HCT116 (cell line): ENCODE measurements around the gene PCSK2. TPM values are rescaled to one million over a fixed set of nuclear protein-coding genes. Genes with fewer than 3 reads are reported as not detected.

ENCODE experiments used
- ATAC-seq: fragments of 200-7000 bp; cut with Tn5 transposase; 2 replicates; pipeline ENCODE4 v1.9.1; 2020; ENCODE audit warnings: mild to moderate bottlenecking, moderate library complexity
- BruUV-seq: library from RNA; stranded (reverse); fragments of 400-500 nt; replicated peaks from 2 replicates; lab custom pipeline; 2021; lab: Mats Ljungman, UMichigan
- CTCF ChIA-PET: fragments of 300-600 bp; sonication (Branson Sonifier 250); formaldehyde crosslinking; loops from one replicate; lab custom pipeline; 2021; ENCODE audit warnings: antibody characterized with exemption; lab: Charles Lee
- POLR2A ChIA-PET: fragments of 300-600, 350-600 bp; sonication (Branson Sonifier 250); formaldehyde crosslinking; loops from one replicate; lab custom pipeline; 2021; ENCODE audit warnings: antibody characterized with exemption; lab: Charles Lee
- RAD21 ChIA-PET, 2 experiments: fragments of 300-600 bp; sonication (Branson Sonifier 250); formaldehyde crosslinking; loops; one replicate each; lab custom pipeline; 2023; ENCODE audit warnings: low total read pairs in 2 of 2; ENCODE audit not compliant: uncharacterized antibody in 2 of 2, unreplicated experiment in 2 of 2, low non-redundant PET in 1 of 2; lab: Charles Lee
- DNase-seq: peaks from one replicate; pipeline ENCODE4 v3.0.0-alpha.2; 2010; ENCODE audit warnings: low read depth, low spot score
- H2AFZ ChIP-seq: fragments of 200-600 bp; shearing (Covaris generic), sonication (generic); 2 replicates; pipeline ENCODE4 v1.6.1; 2017; ENCODE audit warnings: low read depth, mixed run types, mixed read lengths, antibody characterized with exemption, low read length; ENCODE audit not compliant: poor library complexity, severe bottlenecking
- H3K27ac ChIP-seq: 2 replicates; pipeline ENCODE4 v1.5.1; 2012; ENCODE audit warnings: low read depth, low read length
- H3K27me3 ChIP-seq: fragments of 200-600 bp; sonication (generic); 2 replicates; pipeline ENCODE4 v1.6.1; 2016; ENCODE audit warnings: mixed run types, low read length, mixed read lengths; ENCODE audit not compliant: insufficient read depth
- H3K36me3 ChIP-seq, 2 experiments: fragments of 200-500 bp in 1 of 2; fragments of 200-600 bp in 1 of 2; sonication (Bioruptor generic) in 1 of 2; sonication (generic) in 1 of 2; 2 replicates each; pipeline versions ENCODE4 v1.5.1 to v1.6.1; 2014 to 2016; ENCODE audit warnings: low read length in 2 of 2, inconsistent platforms in 1 of 2, mixed read lengths in 1 of 2, mixed run types in 1 of 2; ENCODE audit not compliant: insufficient read depth in 2 of 2, control insufficient read depth in 1 of 2
- H3K4me1 ChIP-seq, 2 experiments: fragments of 200-600 bp in 1 of 2; sonication (generic) in 1 of 2; 2 replicates each; pipeline versions ENCODE4 v1.5.1 to v1.6.1; 2012 to 2017; ENCODE audit warnings: low read length in 2 of 2, inconsistent platforms in 1 of 2, mild to moderate bottlenecking in 1 of 2, mixed read lengths in 1 of 2, mixed run types in 1 of 2, moderate library complexity in 1 of 2; ENCODE audit not compliant: insufficient read depth in 2 of 2, control insufficient read depth in 1 of 2
- H3K4me2 ChIP-seq: fragments of 200-600 bp; sonication (generic); 2 replicates; pipeline ENCODE4 v1.6.1; 2017; ENCODE audit warnings: mixed run types, low read length, mixed read lengths
- H3K4me3 ChIP-seq, 2 experiments: fragments of 200-600 bp in 1 of 2; sonication (generic) in 1 of 2; replicated peaks in 1 of 2; 2 replicates each; pipeline ENCODE4 v1.5.1; 2011 to 2016; ENCODE audit warnings: low read length in 2 of 2, control low read depth in 1 of 2, low read depth in 1 of 2, mild to moderate bottlenecking in 1 of 2, mixed read lengths in 1 of 2, mixed run types in 1 of 2
- H3K79me2 ChIP-seq: fragments of 200-600 bp; sonication (generic); 2 replicates; pipeline ENCODE4 v1.6.1; 2017; ENCODE audit warnings: mild to moderate bottlenecking, mixed run types, low read length, moderate library complexity, mixed read lengths; ENCODE audit not compliant: insufficient read depth
- H3K9ac ChIP-seq: fragments of 200-600 bp; sonication (generic); 2 replicates; pipeline ENCODE4 v1.6.1; 2016; ENCODE audit warnings: low read length, mixed read lengths
- H3K9me2 ChIP-seq: fragments of 200-600 bp; sonication (generic), shearing (Covaris generic); 2 replicates; pipeline ENCODE4 v1.6.1; 2017; ENCODE audit warnings: mixed run types, mild to moderate bottlenecking, moderate library complexity; ENCODE audit not compliant: insufficient read depth
- H3K9me3 ChIP-seq, 2 experiments: fragments of 200-500 bp in 1 of 2; fragments of 200-600 bp in 1 of 2; sonication (Bioruptor generic) in 1 of 2; sonication (generic) in 1 of 2; 2 replicates each; pipeline ENCODE4 v1.6.1; 2014 to 2017; ENCODE audit warnings: low read length in 2 of 2, mixed read lengths in 2 of 2, inconsistent platforms in 1 of 2, low read depth in 1 of 2, mild to moderate bottlenecking in 1 of 2, mixed run types in 1 of 2, moderate library complexity in 1 of 2; ENCODE audit not compliant: control insufficient read depth in 1 of 2, insufficient read depth in 1 of 2
- H4K20me1 ChIP-seq: fragments of 200-600 bp; sonication (generic), shearing (Covaris generic); 2 replicates; pipeline ENCODE4 v1.6.1; 2017; ENCODE audit warnings: mixed run types, mild to moderate bottlenecking, moderate library complexity; ENCODE audit not compliant: insufficient read depth
- ATF3 ChIP-seq: IDR thresholded peaks from 2 replicates; pipeline ENCODE4 v1.6.1; 2012
- CBX3 ChIP-seq: IDR thresholded peaks from 2 replicates; pipeline ENCODE4 v1.6.1; 2012; ENCODE audit warnings: low read depth
- CTCF ChIP-seq, 3 experiments: fragments of 200-600 bp in 1 of 3; sonication (generic) in 1 of 3; IDR thresholded peaks in 2 of 3; conservative IDR thresholded peaks in 1 of 3; 2 replicates each; pipeline ENCODE4 v1.5.1; 2012 to 2017; ENCODE audit warnings: low read depth in 2 of 3, low read length in 2 of 3, antibody characterized with exemption in 1 of 3, borderline replicate concordance in 1 of 3, control low read depth in 1 of 3, mild to moderate bottlenecking in 1 of 3, mixed read lengths in 1 of 3, mixed run types in 1 of 3, moderate library complexity in 1 of 3; ENCODE audit not compliant: insufficient read depth in 1 of 3
- EGR1 ChIP-seq: IDR thresholded peaks from 2 replicates; pipeline ENCODE4 v1.6.1; 2012; ENCODE audit warnings: low read depth
- ELF1 ChIP-seq: IDR thresholded peaks from 2 replicates; pipeline ENCODE4 v1.6.1; 2012; ENCODE audit warnings: low read depth, borderline replicate concordance
- EZH2 ChIP-seq: fragments of 200-600 bp; sonication (generic); IDR thresholded peaks from 2 replicates; pipeline ENCODE4 v1.6.1; 2017; ENCODE audit warnings: antibody characterized with exemption, mixed run types
- EZH2phosphoT487 ChIP-seq: fragments of 200-600 bp; IDR thresholded peaks from 2 replicates; pipeline ENCODE4 v1.6.1; 2018; ENCODE audit warnings: antibody characterized with exemption, borderline replicate concordance
- FOSL1 ChIP-seq: IDR thresholded peaks from 2 replicates; pipeline ENCODE4 v1.6.1; 2012; ENCODE audit warnings: low read depth
- RAD21 ChIP-seq: IDR thresholded peaks from 2 replicates; pipeline ENCODE4 v1.6.1; 2012; ENCODE audit warnings: low read depth, mild to moderate bottlenecking
- SRF ChIP-seq: IDR thresholded peaks from 2 replicates; pipeline ENCODE4 v1.6.1; 2012; ENCODE audit warnings: low read depth
- TCF7L2 ChIP-seq: IDR thresholded peaks from 2 replicates; pipeline ENCODE4 v1.7.0; 2011; ENCODE audit warnings: borderline replicate concordance, inconsistent platforms; ENCODE audit not compliant: insufficient read depth, insufficient read length; ENCODE audit errors: extremely low read depth
- ZBTB33 ChIP-seq: IDR thresholded peaks from 2 replicates; pipeline ENCODE4 v1.6.1; 2011; ENCODE audit warnings: mild to moderate bottlenecking, low read length, moderate library complexity; ENCODE audit not compliant: insufficient replicate concordance; ENCODE audit errors: extremely low read depth
- ZFX ChIP-seq: fragments of 450-650 bp; IDR thresholded peaks from 2 replicates; pipeline ENCODE4 v1.6.1; 2017
- ZNF274 ChIP-seq: fragments of 200-500 bp; sonication (Bioruptor generic); IDR thresholded peaks from 2 replicates; pipeline ENCODE4 v1.6.1; 2014; ENCODE audit warnings: mild to moderate bottlenecking, low read depth, low read length, inconsistent platforms
- intact Hi-C: fragments of 100-400 bp; cut with micrococcal nuclease; formaldehyde crosslinking; loops from 2 replicates; pipeline ENCODE4 v1.10.0; 2022
- total RNA-seq: library from RNA; stranded (reverse); gene quantifications from one replicate; pipeline ENCODE4 v1.2.1, GENCODE V29; 2021; ENCODE audit not compliant: unreplicated experiment

Gene PCSK2
- total RNA-seq, 1 experiment from 2014 or later, result not detected

GRCh38 chr20:17480696-17481095 lies 253.9 kb downstream of the PCSK2 start:
- H3K9me2 ChIP-seq, result no peaks in the 10 kb centered on the region
- no peak overlapping the region for H3K27ac ChIP-seq
- no peak overlapping the region for H3K9ac ChIP-seq
- ChIA-PET RAD21 (no interaction called here), POLR2A (no interaction called here), CTCF (no interaction called here)
- ATAC-seq (no peak), DNase-seq (no peak)
- no peak overlapping the region for H2AFZ ChIP-seq
- no TSS peak for BruUV-seq
- no peaks in the 10 kb centered on the region for H4K20me1 ChIP-seq
- H3K79me2 ChIP-seq, result no peaks in the 10 kb centered on the region
- peaks cover 6% of the 10 kb centered on the region for H3K27me3 ChIP-seq
- intact Hi-C loops, result no loop called here
- no peaks in the 10 kb centered on the region for H3K9me3 ChIP-seq
- TF ChIP-seq CBX3, result no peak
- TF ChIP-seq ELF1, result no peak
- TF ChIP-seq EGR1, result no peak
- no peak for TF ChIP-seq ZNF274
- no peak for TF ChIP-seq SRF
- no peak for TF ChIP-seq ZFX
- TF ChIP-seq ZBTB33, result no peak
- no peaks in the 10 kb centered on the region for H3K36me3 ChIP-seq
- H3K4me3 ChIP-seq, result no peak overlapping the region
- H3K4me1 ChIP-seq, result no peaks in the 10 kb centered on the region
- H3K4me2 ChIP-seq, result no peak overlapping the region

- Histone ChIP-seq H3K27me3 (peaks cover 6% of the 10 kb centered on the region), H3K9me2 (no peaks in the 10 kb centered on the region), H4K20me1 (no peaks in the 10 kb centered on the region), H3K36me3 (no peaks in the 10 kb centered on the region), H3K9me3 (no peaks in the 10 kb centered on the region), H3K9ac (no peak overlapping the region), H3K4me3 (no peak overlapping the region), H3K27ac (no peak overlapping the region), H2AFZ (no peak overlapping the region), H3K4me1 (no peaks in the 10 kb centered on the region), H3K4me2 (no peak overlapping the region), H3K79me2 (no peaks in the 10 kb centered on the region)
- ChIA-PET CTCF (interaction anchor here (1.1 kb wide), 1 partner anchor 201 kb away, joined by 3 read pairs; the partner anchor contains the start of gene RRBP1), RAD21 (no interaction called here), POLR2A (no interaction called here)
- TF ChIP-seq TCF7L2 (no peak), EZH2 (no peak), CBX3 (no peak), EGR1 (no peak), EZH2phosphoT487 (no peak), ELF1 (no peak), ATF3 (no peak), RAD21 (no peak), FOSL1 (no peak), CTCF (IDR thresholded peaks at IDR 0.05 in 2 of 3, conservative IDR thresholded peaks at IDR 0.05 in 1 of 3; ENCODE audit: borderline replicate concordance in 1 of 3, insufficient read depth in 1 of 3, low read depth in 2 of 3, low read length in 2 of 3) (no peak)
- BruUV-seq, result no TSS peak
- ATAC-seq (no peak), DNase-seq (no peak)
- intact Hi-C loops, result no loop called here
Measured at GRCh38 chr20:17481661-17482060, 254.8 kb downstream of the PCSK2 start.
